Heart right ventricle (tissue), 16 donors: ENCODE data around the gene HLA-DOA. TPM values are rescaled to one million over a fixed set of nuclear protein-coding genes. Genes with fewer than 3 reads are reported as not detected.

ENCODE experiments used
- ATAC-seq, 8 donors: fragments of 200-7000 bp; cut with Tn5 transposase; one replicate each; pipeline ENCODE4 v1.9.1; 2020; ENCODE audit warnings: mild to moderate bottlenecking in 8 of 8, moderate library complexity in 8 of 8, moderate number of reproducible peaks in 1 of 8
- DNase-seq, 2 donors: peaks; one replicate each; pipeline ENCODE4 v3.0.0-alpha.2; 2020
- H3K27ac ChIP-seq, 10 donors: fragments of 200-600 bp; sonication (generic) in 2 of 10; one replicate each; pipeline versions ENCODE4 v1.5.0 to v1.8.0; 2020 to 2022; ENCODE audit warnings: mild to moderate bottlenecking in 3 of 10
- H3K27me3 ChIP-seq, 7 donors: fragments of 200-600 bp; one replicate each; pipeline ENCODE4 v1.8.0; 2021 to 2022; ENCODE audit warnings: mild to moderate bottlenecking in 2 of 7
- H3K36me3 ChIP-seq, 9 donors: fragments of 200-600 bp; sonication (generic) in 1 of 9; one replicate each; pipeline versions ENCODE4 v1.5.0 to v1.8.0; 2020 to 2022; ENCODE audit warnings: mild to moderate bottlenecking in 2 of 9
- H3K4me1 ChIP-seq, 9 donors: fragments of 200-600 bp; sonication (generic) in 1 of 9; one replicate each; pipeline versions ENCODE4 v1.5.0 to v1.8.0; 2020 to 2022; ENCODE audit warnings: mild to moderate bottlenecking in 4 of 9
- H3K4me3 ChIP-seq, 10 donors: fragments of 200-600 bp; sonication (generic) in 2 of 10; one replicate each; pipeline versions ENCODE4 v1.5.0 to v1.8.0; 2020 to 2022; ENCODE audit warnings: mild to moderate bottlenecking in 7 of 10, moderate library complexity in 2 of 10
- H3K9me3 ChIP-seq, 11 donors: fragments of 200-600 bp in 10 of 11; sonication (generic) in 2 of 11; one replicate each; pipeline versions ENCODE4 v1.5.0 to v1.8.0; 2013 to 2022; ENCODE audit warnings: mild to moderate bottlenecking in 2 of 11, control low read depth in 1 of 11, moderate library complexity in 1 of 11
- CTCF ChIP-seq, 9 donors: fragments of 200-600 bp; sonication (generic) in 2 of 9; IDR thresholded peaks; one replicate each; pipeline versions ENCODE4 v1.5.0 to v1.8.0; 2021 to 2022; ENCODE audit warnings: antibody characterized with exemption in 9 of 9, mild to moderate bottlenecking in 5 of 9, moderate library complexity in 1 of 9
- WGBS, 2 donors: extraction: QIAGEN DNeasy Blood & Tissue Kit; methylation state at CpG; one replicate each; pipeline ENCODE4 v1.1.7; 2013; ENCODE audit warnings: inconsistent platforms in 1 of 2; 5-methylcytosine and 5-hydroxymethylcytosine counted together
- intact Hi-C, 10 donors: fragments of 100-400 bp; cut with DNase I; formaldehyde crosslinking; loops; one replicate each; pipeline versions ENCODE4 v1.11.1 to v1.14.2; 2022
- polyA plus RNA-seq, 2 donors: library from polyadenylated mRNA; stranded (reverse); fragments of 200-250 nt; gene quantifications; one replicate each; pipeline ENCODE4 v1.2.3, GENCODE V29; 2013
- total RNA-seq, 10 donors: library from RNA; stranded (reverse); fragmentation: NEBNext Ultra II Directional in 3 of 10; extraction: Animal tissue kit (Norgen Biotek cat#: 25700) in 3 of 10; gene quantifications; one replicate each; pipeline versions ENCODE4 v1.2.1 to v1.2.4, GENCODE V29; 2021 to 2023
- donor health status: Arrhythmogenic right ventricular cardiomyopathy.
- donor health status: ischemic (EF 13 %, LVEDD 7.1; RV severe dilation, severe dysfunction).
- donor health status: healthy with polysubstance abuse.
- donor health status: DM: no; HTN: yes; CAD: no.
- donor health status: DM: no; HTN: no; CAD: no.
- donor health status: ischemic (EF 25% LVEDD 6.9; RV normal size, moderate dysfunction).
- donor health status: ischemic (EF 25% LVEDD 5.7; RV mildly dilated, moderate dysfunction).
- donor health status: healthy.
- donor health status: DM: yes; HTN: yes; CAD: no.
- donor health status: Ischemic cardiomyopathy.
- donor health status: ischemic (EF 35%, LVEDD 5.7; RV mildly dilated, moderate dysfunction).
- donor health status: nonischemic (EF 11% LVEDD 7.7; RV severe dilation, severe dysfunction).
- donor health status: DM: yes; HTN: yes; CAD: no.
- donor health status: PGD.
- donor health status: ischemic (EF 29% LVEDD 5.4; RV normal size, mild dysfunction).
- donor health status: nonischemic (EF 23%, LVEDD 6.1; RV moderate dilation, normal function).

The HLA-DOA gene
- total and polyA plus RNA-seq, 12 donors: 0.65 to 22.8 (median 2.0) TPM

- Histone ChIP-seq H3K4me1 (peaks cover 3 to 53% (median 15%) of the 10 kb centered on the region in 9 donors), H3K36me3 (no peaks in the 10 kb centered on the region), H3K9me3 (no peaks in the 10 kb centered on the region), H3K4me3 (no peak overlapping the region), H3K27ac (no peak overlapping the region), H3K27me3 (no peaks in the 10 kb centered on the region)
- ATAC-seq (no peak), DNase-seq (no peak)
- intact Hi-C loops: no loop called here
- 73 to 77% methylated on average over 1 of the region's 1 CpG for WGBS, 2 donors
- TF ChIP-seq CTCF (IDR thresholded peaks at IDR 0.05): no peak
These were observed 47.1 kb downstream of the HLA-DOA start for GRCh38 chr6:32962213-32962826.

- Histone ChIP-seq H3K4me3 (no peak overlapping the region), H3K9me3 (no peaks in the 10 kb centered on the region), H3K27me3 (no peaks in the 10 kb centered on the region), H3K27ac (no peak overlapping the region), H3K36me3 (no peaks in the 10 kb centered on the region), H3K4me1 (peaks cover 0 to 35% (median 0%) of the 10 kb centered on the region in 9 donors)
- intact Hi-C loops: no loop called here
- ATAC-seq: no peak
- TF ChIP-seq CTCF (IDR thresholded peaks at IDR 0.05): no peak
- no peak for DNase-seq
- WGBS, 2 donors: 93 to 96% methylated on average over 5 of the region's 5 CpGs
These were observed 48.8 kb downstream of the HLA-DOA start for GRCh38 chr6:32960563-32960962.

GRCh38 chr6:32956176-32956575, 53.2 kb downstream of the HLA-DOA start:
- no peak overlapping the region for H3K27ac ChIP-seq
- H3K9me3 ChIP-seq: no peaks in the 10 kb centered on the region
- no peak for ATAC-seq
- H3K4me3 ChIP-seq: no peak overlapping the region
- H3K27me3 ChIP-seq: no peaks in the 10 kb centered on the region
- TF ChIP-seq CTCF (IDR thresholded peaks at IDR 0.05): no peak
- H3K36me3 ChIP-seq: no peaks in the 10 kb centered on the region
- intact Hi-C loops: no loop called here
- no peak for DNase-seq
- peaks cover 0 to 31% (median 10%) of the 10 kb centered on the region in 9 donors for H3K4me1 ChIP-seq
- 76 to 82% methylated on average over 2 of the region's 2 CpGs for WGBS, 2 donors

GRCh38 chr6:32954986-32955802, 54.2 kb downstream of the HLA-DOA start:
- Histone ChIP-seq H3K4me3 (no peak overlapping the region), H3K27ac (no peak overlapping the region), H3K36me3 (peaks cover 0 to 5% (median 0%) of the 10 kb centered on the region in 9 donors), H3K4me1 (peaks cover 0 to 41% (median 11%) of the 10 kb centered on the region in 9 donors), H3K27me3 (no peaks in the 10 kb centered on the region), H3K9me3 (no peaks in the 10 kb centered on the region)
- TF ChIP-seq CTCF (IDR thresholded peaks at IDR 0.05): peak in 4 of 9 donors; percentile 11 to 44 (median 16)
- ATAC-seq (no peak), DNase-seq (no peak)
- intact Hi-C loops: loop anchor here in 1 of 10 donors (5.0 kb wide), 1 partner anchor 68 kb away; no protein-coding TSS in a partner anchor
- 30 to 31% methylated on average over 3 of the region's 3 CpGs for WGBS, 2 donors
